IMR-90 (cell line): ENCODE data around the gene PITX3. TPM values are rescaled to one million over a fixed set of nuclear protein-coding genes. Genes with fewer than 3 reads are reported as not detected.

Experiments used
- ATAC-seq: fragments of 200-7000 bp; cut with Tn5 transposase; 2 replicates; pipeline ENCODE4 v1.9.1; 2020; ENCODE audit warnings: low read depth, mild to moderate bottlenecking, moderate library complexity
- BruUV-seq: library from RNA; stranded (reverse); fragments of 400-500 nt; replicated peaks from 2 replicates; lab custom pipeline; 2021; lab: Mats Ljungman, UMichigan
- CTCF ChIA-PET: fragments of 300-600 bp; formaldehyde crosslinking; extraction: SDS; loops from one replicate; lab custom pipeline; 2021; ENCODE audit warnings: antibody characterized with exemption; lab: Yijun Ruan, JAX
- POLR2A ChIA-PET: fragments of 300-600 bp; sonication (Branson Sonifier 250); formaldehyde crosslinking; loops from one replicate; lab custom pipeline; 2022; ENCODE audit warnings: antibody characterized with exemption; ENCODE audit not compliant: unreplicated experiment; lab: Charles Lee
- DNase-seq: peaks from one replicate; pipeline ENCODE4 v3.0.0; 2013
- H2AFZ ChIP-seq: replicated peaks from 2 replicates; pipeline ENCODE3; 2013; ENCODE audit warnings: low read length, mild to moderate bottlenecking; ENCODE audit not compliant: poor library complexity
- H2AK5ac ChIP-seq: 2 replicates; pipeline ENCODE4 v1.6.1; 2013; ENCODE audit warnings: low read depth, low read length, inconsistent platforms
- H2AK9ac ChIP-seq: replicated peaks from 2 replicates; pipeline ENCODE3; 2013; ENCODE audit warnings: mild to moderate bottlenecking, low read depth, low read length, moderate library complexity; ENCODE audit not compliant: poor library complexity
- H2BK120ac ChIP-seq: 2 replicates; pipeline ENCODE4 v1.6.1; 2013; ENCODE audit warnings: low read depth, low read length, inconsistent platforms
- H2BK15ac ChIP-seq: 3 replicates; pipeline ENCODE4 v1.6.1; 2013; ENCODE audit warnings: low read depth, low read length, inconsistent platforms
- H2BK20ac ChIP-seq: 2 replicates; pipeline ENCODE4 v1.6.1; 2013; ENCODE audit warnings: low read depth, mild to moderate bottlenecking, inconsistent platforms, low read length, moderate library complexity
- H2BK5ac ChIP-seq: 2 replicates; pipeline ENCODE4 v1.6.1; 2013; ENCODE audit warnings: mild to moderate bottlenecking, low read depth, low read length, inconsistent platforms; ENCODE audit not compliant: poor library complexity, severe bottlenecking
- H3K14ac ChIP-seq: replicated peaks from 2 replicates; pipeline ENCODE4 v1.6.1; 2013; ENCODE audit warnings: low read depth, low read length, inconsistent platforms
- H3K18ac ChIP-seq: 2 replicates; pipeline ENCODE4 v1.6.1; 2013; ENCODE audit warnings: low read depth, low read length, control low read depth
- H3K23ac ChIP-seq: 2 replicates; pipeline ENCODE4 v1.6.1; 2013; ENCODE audit warnings: low read depth, low read length, inconsistent platforms
- H3K27ac ChIP-seq: 2 replicates; pipeline ENCODE4 v1.5.1; 2013; ENCODE audit warnings: mild to moderate bottlenecking, control low read depth, low read length; ENCODE audit not compliant: insufficient read depth
- H3K27me3 ChIP-seq: 2 replicates; pipeline ENCODE4 v1.6.1; 2013; ENCODE audit warnings: low read length; ENCODE audit not compliant: control insufficient read depth, insufficient read depth
- H3K36me3 ChIP-seq: 2 replicates; pipeline ENCODE4 v1.6.1; 2013; ENCODE audit warnings: low read length, mixed read lengths; ENCODE audit not compliant: control insufficient read depth, insufficient read depth
- H3K4ac ChIP-seq: 2 replicates; pipeline ENCODE4 v1.6.1; 2013; ENCODE audit warnings: low read depth, low read length, inconsistent platforms
- H3K4me1 ChIP-seq: 2 replicates; pipeline ENCODE4 v1.6.1; 2013; ENCODE audit warnings: low read length, mixed read lengths; ENCODE audit not compliant: control insufficient read depth, insufficient read depth
- H3K4me2 ChIP-seq: 2 replicates; pipeline ENCODE4 v1.6.1; 2013; ENCODE audit warnings: low read depth, mild to moderate bottlenecking, control low read depth, low read length, moderate library complexity
- H3K4me3 ChIP-seq: 2 replicates; pipeline ENCODE4 v1.5.1; 2013; ENCODE audit warnings: low read depth, mild to moderate bottlenecking, control low read depth, low read length, moderate library complexity; ENCODE audit not compliant: insufficient read depth
- H3K56ac ChIP-seq: 2 replicates; pipeline ENCODE4 v1.6.1; 2013; ENCODE audit warnings: low read length, inconsistent platforms; ENCODE audit not compliant: insufficient read depth; ENCODE audit errors: extremely low read depth
- H3K79me1 ChIP-seq, 2 experiments: 2 replicates each; pipeline ENCODE4 v1.6.1; 2013; ENCODE audit warnings: low read length in 2 of 2, inconsistent platforms in 1 of 2, low read depth in 1 of 2
- H3K9ac ChIP-seq: 2 replicates; pipeline ENCODE4 v1.6.1; 2013; ENCODE audit warnings: low read depth, low read length, control low read depth
- H3K9me1 ChIP-seq: 2 replicates; pipeline ENCODE4 v1.6.1; 2013; ENCODE audit warnings: low read length, inconsistent platforms; ENCODE audit not compliant: insufficient read depth
- H3K9me3 ChIP-seq: 2 replicates; pipeline ENCODE4 v1.6.1; 2013; ENCODE audit warnings: low read length; ENCODE audit not compliant: control insufficient read depth, insufficient read depth
- H4K20me1 ChIP-seq: 2 replicates; pipeline ENCODE4 v1.6.1; 2013; ENCODE audit warnings: low read length, inconsistent platforms; ENCODE audit not compliant: insufficient read depth
- H4K5ac ChIP-seq: 2 replicates; pipeline ENCODE4 v1.6.1; 2013; ENCODE audit warnings: mild to moderate bottlenecking, low read depth, low read length, control low read depth
- H4K8ac ChIP-seq, 2 experiments: 2 replicates each; pipeline ENCODE4 v1.6.1; 2013; ENCODE audit warnings: low read depth in 2 of 2, low read length in 2 of 2, control low read depth in 1 of 2, inconsistent platforms in 1 of 2
- H4K91ac ChIP-seq: 2 replicates; pipeline ENCODE4 v1.6.1; 2013; ENCODE audit warnings: low read depth, low read length, inconsistent platforms; ENCODE audit not compliant: insufficient read depth
- BHLHE40 ChIP-seq: fragments of 150-350 bp; IDR thresholded peaks from 2 replicates; pipeline ENCODE4 v1.6.1; 2016; ENCODE audit warnings: mild to moderate bottlenecking, low read depth, low read length
- CEBPB ChIP-seq: IDR thresholded peaks from 2 replicates; pipeline ENCODE4 v1.6.1; 2012; ENCODE audit warnings: low read depth, low read length, improper control_type of control experiment
- CHD1 ChIP-seq: IDR thresholded peaks from 2 replicates; pipeline ENCODE4 v1.6.1; 2012; ENCODE audit warnings: low read depth, low read length, improper control_type of control experiment
- CTCF ChIP-seq: conservative IDR thresholded peaks from 2 replicates; pipeline ENCODE4 v1.5.1; 2012; ENCODE audit warnings: mild to moderate bottlenecking, low read depth, low read length, improper control_type of control experiment
- ELK1 ChIP-seq: fragments of 150-350 bp; IDR thresholded peaks from 2 replicates; pipeline ENCODE4 v1.6.1; 2016; ENCODE audit warnings: low read depth, mild to moderate bottlenecking, low read length, moderate library complexity, borderline replicate concordance
- FOS ChIP-seq: fragments of 150-350 bp; IDR thresholded peaks from 2 replicates; pipeline ENCODE4 v1.6.1; 2016; ENCODE audit warnings: low read depth, low read length
- MAFK ChIP-seq: IDR thresholded peaks from 2 replicates; pipeline ENCODE4 v1.6.1; 2012; ENCODE audit warnings: low read depth, low read length, improper control_type of control experiment
- MAZ ChIP-seq: IDR thresholded peaks from 2 replicates; pipeline ENCODE4 v1.6.1; 2012; ENCODE audit warnings: low read depth, mild to moderate bottlenecking, low read length, improper control_type of control experiment, moderate library complexity, borderline replicate concordance
- MXI1 ChIP-seq: IDR thresholded peaks from 2 replicates; pipeline ENCODE4 v1.6.1; 2012; ENCODE audit warnings: low read depth, mild to moderate bottlenecking, low read length, moderate library complexity, borderline replicate concordance
- NFE2L2 ChIP-seq: fragments of 150-350 bp; IDR thresholded peaks from 2 replicates; pipeline ENCODE4 v1.6.1; 2016; ENCODE audit warnings: low read depth, mild to moderate bottlenecking, low read length
- POLR2A ChIP-seq: IDR thresholded peaks from 2 replicates; pipeline ENCODE4 v1.6.1; 2012; ENCODE audit warnings: mild to moderate bottlenecking, low read depth, low read length
- RAD21 ChIP-seq: IDR thresholded peaks from 2 replicates; pipeline ENCODE4 v1.6.1; 2012; ENCODE audit warnings: low read length, improper control_type of control experiment
- RCOR1 ChIP-seq: IDR thresholded peaks from 2 replicates; pipeline ENCODE4 v1.6.1; 2012; ENCODE audit warnings: mild to moderate bottlenecking, low read length, improper control_type of control experiment; ENCODE audit not compliant: insufficient replicate concordance
- RFX5 ChIP-seq: IDR thresholded peaks from 2 replicates; pipeline ENCODE4 v1.8.0; 2012; ENCODE audit warnings: low read depth, mild to moderate bottlenecking, low read length, moderate library complexity
- SMC3 ChIP-seq: fragments of 150-350 bp; IDR thresholded peaks from 2 replicates; pipeline ENCODE4 v1.6.1; 2016; ENCODE audit warnings: low read depth, mild to moderate bottlenecking, antibody characterized with exemption, low read length, moderate library complexity
- USF2 ChIP-seq: fragments of 150-350 bp; IDR thresholded peaks from 2 replicates; pipeline ENCODE4 v1.6.1; 2017; ENCODE audit warnings: mild to moderate bottlenecking, antibody characterized with exemption, low read length, low read depth
- WGBS, 2 experiments: methylation state at CpG; one replicate each; pipeline versions ENCODE4 v1.1.5 to v1.1.7; 2013; ENCODE audit warnings: missing lambda C conversion rate in 2 of 2; ENCODE audit not compliant: insufficient read length in 1 of 2; ENCODE audit errors: extremely low coverage in 2 of 2; 5-methylcytosine and 5-hydroxymethylcytosine counted together
- dilution Hi-C: fragments of 300-500 bp; cut with HindIII; formaldehyde crosslinking; loops from one replicate; pipeline ENCODE4 v1.14.3; 2018; ENCODE audit warnings: low sequenced_read_pairs; ENCODE audit not compliant: unreplicated experiment
- in situ Hi-C: fragments of 300-500 bp; cut with MboI; formaldehyde crosslinking; loops from 3 replicates; pipeline ENCODE4 v1.14.3; 2019; ENCODE audit warnings: low sequenced_read_pairs, inconsistent platforms, mixed read lengths
- intact Hi-C: fragments of 100-400 bp; cut with micrococcal nuclease; formaldehyde crosslinking; loops from 2 replicates; pipeline ENCODE4 v1.10.0; 2022
- polyA plus RNA-seq, 3 experiments: library from polyadenylated mRNA; depleted of rRNA; stranded (reverse); fragments of >200 nt; gene quantifications; 2 replicates each; pipeline ENCODE4 v1.2.3, GENCODE V29; 2012; ENCODE audit warnings: low replicate concordance in 1 of 3
- total RNA-seq: library from RNA; depleted of rRNA; stranded (reverse); fragments of >200 nt; gene quantifications from 2 replicates; pipeline ENCODE4 v1.2.3, GENCODE V29; 2012

PITX3 gene
- total and polyA plus RNA-seq, 2 of the 4 experiments (the other 2 are of a cell fraction), result not detected

- Histone ChIP-seq H3K9me3 (no peaks in the 10 kb centered on the region), H3K18ac (no peak overlapping the region), H3K4me2 (no peak overlapping the region), H3K14ac (no peak overlapping the region), H3K4ac (no peak overlapping the region), H3K9ac (no peak overlapping the region), H3K27ac (no peak overlapping the region), H2BK20ac (no peak overlapping the region), H2AK5ac (no peak overlapping the region), H3K56ac (no peak overlapping the region), H3K4me1 (no peaks in the 10 kb centered on the region), H2BK5ac (no peak overlapping the region), H3K23ac (no peak overlapping the region), H2BK120ac (no peak overlapping the region), H2AK9ac (no peak overlapping the region), H4K5ac (no peak overlapping the region), H3K4me3 (no peak overlapping the region), H3K9me1 (peaks cover 3% of the 10 kb centered on the region), H4K8ac (no peak overlapping the region), H4K20me1 (peaks cover 57% of the 10 kb centered on the region), H3K36me3 (no peaks in the 10 kb centered on the region), H2AFZ (no peak overlapping the region), H4K91ac (no peak overlapping the region), H2BK15ac (no peak overlapping the region), H3K79me1 (peaks cover 32 to 77% of the 10 kb centered on the region in 2 experiments), H3K27me3 (no peaks in the 10 kb centered on the region)
- BruUV-seq, result no TSS peak
- WGBS, 2 experiments, result no CpG with 5 or more reads among the region's 2 CpGs
- DNase-seq (no peak), ATAC-seq (no peak)
- dilution Hi-C loops, result no loop called here
- no peak for TF ChIP-seq SMC3
- TF ChIP-seq CTCF, result no peak
- no peak for TF ChIP-seq RAD21
- TF ChIP-seq ELK1, result no peak
- no peak for TF ChIP-seq POLR2A
- no peak for TF ChIP-seq MAZ
- no peak for TF ChIP-seq USF2
- no peak for TF ChIP-seq MAFK
- no peak for TF ChIP-seq CEBPB
- no peak for TF ChIP-seq RFX5
- no peak for TF ChIP-seq RCOR1
- TF ChIP-seq FOS, result no peak
- TF ChIP-seq BHLHE40, result no peak
- TF ChIP-seq NFE2L2, result no peak
- no peak for TF ChIP-seq MXI1
- TF ChIP-seq CHD1, result no peak
- POLR2A ChIA-PET, result interaction anchor here (0.5 kb wide), 1 partner anchor 13 kb away, joined by 3 read pairs; no protein-coding TSS in a partner anchor
- CTCF ChIA-PET, result no interaction called here
- in situ Hi-C loops, result no loop called here
- intact Hi-C loops, result no loop called here
Measured at GRCh38 chr10:102289356-102289755, 48.0 kb upstream of the PITX3 start.
